HG02852 (cell line): ENCODE data around the gene MYO5B.
"Not testable (repeated sequence)": the region's sequence is repeated elsewhere in the genome, so short reads cannot be mapped to it uniquely, and the experiment has no call there.

ENCODE experiments used
- ATAC-seq: cut with Tn5 transposase; IDR thresholded peaks from one replicate; pipeline ENCODE4 v1.9.1; 2021; ENCODE audit warnings: mild to moderate bottlenecking, moderate library complexity; ENCODE audit not compliant: unreplicated experiment

The MYO5B gene

GRCh38 chr18:50105027-50105426 lies 89.9 kb downstream of the MYO5B start:
- no peak for ATAC-seq

- no peak for ATAC-seq
These were observed 90.5 kb downstream of the MYO5B start for GRCh38 chr18:50104421-50104820.

- ATAC-seq: peak; percentile 75
These were observed 95.1 kb downstream of the MYO5B start for GRCh38 chr18:50099725-50100407.

- ATAC-seq: no peak
These were observed 97.2 kb downstream of the MYO5B start for GRCh38 chr18:50097702-50098101.

GRCh38 chr18:50096766-50097435 lies 98.0 kb downstream of the MYO5B start:
- no peak for ATAC-seq

GRCh38 chr18:50094786-50095185 lies 100.2 kb downstream of the MYO5B start:
- ATAC-seq: not testable (repeated sequence)

- no peak for ATAC-seq
These were observed 100.7 kb downstream of the MYO5B start for GRCh38 chr18:50094221-50094773.

GRCh38 chr18:50093366-50094064 lies 101.4 kb downstream of the MYO5B start:
- ATAC-seq: no peak

- ATAC-seq: no peak
These were observed 102.6 kb downstream of the MYO5B start for GRCh38 chr18:50092245-50092805.

GRCh38 chr18:50091509-50092244 lies 103.3 kb downstream of the MYO5B start:
- ATAC-seq: no peak

- no peak for ATAC-seq
These were observed 104.3 kb downstream of the MYO5B start for GRCh38 chr18:50090370-50091312.

- no peak for ATAC-seq
These were observed 105.2 kb downstream of the MYO5B start for GRCh38 chr18:50089702-50090101.

- ATAC-seq: no peak
These were observed 111.2 kb downstream of the MYO5B start for GRCh38 chr18:50083708-50084107.

GRCh38 chr18:50080932-50081560 lies 113.9 kb downstream of the MYO5B start:
- ATAC-seq: no peak

- no peak for ATAC-seq
These were observed 114.6 kb downstream of the MYO5B start for GRCh38 chr18:50080316-50080715.

- no peak for ATAC-seq
These were observed 115.2 kb downstream of the MYO5B start for GRCh38 chr18:50079571-50080295.

- ATAC-seq: no peak
These were observed 118.7 kb downstream of the MYO5B start for GRCh38 chr18:50076277-50076676.

GRCh38 chr18:50075772-50076171 lies 119.2 kb downstream of the MYO5B start:
- ATAC-seq: no peak
